Stimulated activated CD4-positive, alpha-beta T cell treated with anti-CD3 and anti-CD28 coated beads, Interleukin-12 subunit alpha, Interleukin-12 subunit beta, amount 100 ng/mL, for 24 hours (primary cell): ENCODE data around the gene TMTC4.
"Not testable (repeated sequence)": the region's sequence is repeated elsewhere in the genome, so short reads cannot be mapped to it uniquely, and the experiment has no call there.

Experiments used
- DNase-seq, 2 experiments: peaks; one replicate each; pipeline ENCODE4 v3.0.0-alpha.2; 2020; ENCODE audit warnings: low read depth in 2 of 2

TMTC4 gene

GRCh38 chr13:100625447-100625846, 49.1 kb downstream of the TMTC4 start:
- DNase-seq = no peak

- no peak for DNase-seq
These were observed 53.8 kb downstream of the TMTC4 start for GRCh38 chr13:100620792-100621191.

- DNase-seq = no peak
These were observed 54.7 kb downstream of the TMTC4 start for GRCh38 chr13:100619940-100620339.

GRCh38 chr13:100618897-100619296, 55.7 kb downstream of the TMTC4 start:
- DNase-seq = not testable (repeated sequence)

GRCh38 chr13:100613031-100613430, 61.6 kb downstream of the TMTC4 start:
- no peak for DNase-seq

- no peak for DNase-seq
These were observed 62.7 kb downstream of the TMTC4 start for GRCh38 chr13:100611678-100612492.

GRCh38 chr13:100610391-100611347, 63.9 kb downstream of the TMTC4 start:
- DNase-seq = no peak

GRCh38 chr13:100608906-100609305, 65.7 kb downstream of the TMTC4 start:
- DNase-seq = no peak

GRCh38 chr13:100608489-100608888, 66.1 kb downstream of the TMTC4 start:
- DNase-seq = no peak

- no peak for DNase-seq
These were observed 69.5 kb downstream of the TMTC4 start for GRCh38 chr13:100604918-100605710.

- no peak for DNase-seq
These were observed 72.0 kb downstream of the TMTC4 start for GRCh38 chr13:100602493-100603111.

- no peak for DNase-seq
These were observed 72.9 kb downstream of the TMTC4 start for GRCh38 chr13:100601716-100602115.

GRCh38 chr13:100600915-100601314, 73.7 kb downstream of the TMTC4 start:
- no peak for DNase-seq

- no peak for DNase-seq
These were observed 74.1 kb downstream of the TMTC4 start for GRCh38 chr13:100600461-100600860.

- no peak for DNase-seq
These were observed 77.3 kb downstream of the TMTC4 start for GRCh38 chr13:100597253-100597652.

- DNase-seq = no peak
These were observed 78.1 kb downstream of the TMTC4 start for GRCh38 chr13:100596516-100596915.

GRCh38 chr13:100594731-100595130, 79.9 kb downstream of the TMTC4 start:
- DNase-seq = no peak

- DNase-seq = no peak
These were observed 80.3 kb downstream of the TMTC4 start for GRCh38 chr13:100594255-100594654.

- no peak for DNase-seq
These were observed 85.3 kb downstream of the TMTC4 start for GRCh38 chr13:100589178-100589725.

- peak; percentile 69 to 77 for DNase-seq
These were observed 86.0 kb downstream of the TMTC4 start, which contains the start of gene GGACT for GRCh38 chr13:100588331-100589177. Gene GGACT, minus strand, starts transcription at chr13:100588789. Its CDS starts 56,198 bp downstream, at chr13:100532591.
